ENCODE data around the gene MACO1. TPM values are rescaled to one million over a fixed set of nuclear protein-coding genes. Genes with fewer than 3 reads are reported as not detected.
A peak's percentile ranks its signal among the peaks of the same experiment; 100 is the strongest.
"Not testable (repeated sequence)": the region's sequence is repeated elsewhere in the genome, so short reads cannot be mapped to it uniquely, and the experiment has no call there.

MACO1 gene
- total RNA-seq, 1 donor from 2014 or later: 31.5 TPM

- H3K27ac Mint-ChIP-seq: peak overlapping the region; percentile 73
- H3K27me3 Mint-ChIP-seq: no peaks in the 10 kb centered on the region
- TF ChIP-seq, protein P1, sequence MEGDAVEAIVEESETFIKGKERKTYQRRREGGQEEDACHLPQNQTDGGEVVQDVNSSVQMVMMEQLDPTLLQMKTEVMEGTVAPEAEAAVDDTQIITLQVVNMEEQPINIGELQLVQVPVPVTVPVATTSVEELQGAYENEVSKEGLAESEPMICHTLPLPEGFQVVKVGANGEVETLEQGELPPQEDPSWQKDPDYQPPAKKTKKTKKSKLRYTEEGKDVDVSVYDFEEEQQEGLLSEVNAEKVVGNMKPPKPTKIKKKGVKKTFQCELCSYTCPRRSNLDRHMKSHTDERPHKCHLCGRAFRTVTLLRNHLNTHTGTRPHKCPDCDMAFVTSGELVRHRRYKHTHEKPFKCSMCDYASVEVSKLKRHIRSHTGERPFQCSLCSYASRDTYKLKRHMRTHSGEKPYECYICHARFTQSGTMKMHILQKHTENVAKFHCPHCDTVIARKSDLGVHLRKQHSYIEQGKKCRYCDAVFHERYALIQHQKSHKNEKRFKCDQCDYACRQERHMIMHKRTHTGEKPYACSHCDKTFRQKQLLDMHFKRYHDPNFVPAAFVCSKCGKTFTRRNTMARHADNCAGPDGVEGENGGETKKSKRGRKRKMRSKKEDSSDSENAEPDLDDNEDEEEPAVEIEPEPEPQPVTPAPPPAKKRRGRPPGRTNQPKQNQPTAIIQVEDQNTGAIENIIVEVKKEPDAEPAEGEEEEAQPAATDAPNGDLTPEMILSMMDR (IDR thresholded peaks at IDR 0.05; ENCODE audit: unreplicated experiment): peak; percentile 62
- no peaks in the 10 kb centered on the region for H3K9me3 Mint-ChIP-seq (ENCODE audit: low read depth)
- peaks cover 10% of the 10 kb centered on the region for H3K36me3 Mint-ChIP-seq (ENCODE audit: insufficient read depth)
- H3K4me1 Mint-ChIP-seq (ENCODE audit: low read depth): peaks cover 4% of the 10 kb centered on the region
- H3K4me3 Mint-ChIP-seq (ENCODE audit: low read depth): no peak overlapping the region
- DNase-seq (ENCODE audit: low spot score, unreplicated experiment): no peak
Observed at GRCh38 chr1:25503551-25504426, 73.1 kb downstream of the MACO1 start.

DNA sequence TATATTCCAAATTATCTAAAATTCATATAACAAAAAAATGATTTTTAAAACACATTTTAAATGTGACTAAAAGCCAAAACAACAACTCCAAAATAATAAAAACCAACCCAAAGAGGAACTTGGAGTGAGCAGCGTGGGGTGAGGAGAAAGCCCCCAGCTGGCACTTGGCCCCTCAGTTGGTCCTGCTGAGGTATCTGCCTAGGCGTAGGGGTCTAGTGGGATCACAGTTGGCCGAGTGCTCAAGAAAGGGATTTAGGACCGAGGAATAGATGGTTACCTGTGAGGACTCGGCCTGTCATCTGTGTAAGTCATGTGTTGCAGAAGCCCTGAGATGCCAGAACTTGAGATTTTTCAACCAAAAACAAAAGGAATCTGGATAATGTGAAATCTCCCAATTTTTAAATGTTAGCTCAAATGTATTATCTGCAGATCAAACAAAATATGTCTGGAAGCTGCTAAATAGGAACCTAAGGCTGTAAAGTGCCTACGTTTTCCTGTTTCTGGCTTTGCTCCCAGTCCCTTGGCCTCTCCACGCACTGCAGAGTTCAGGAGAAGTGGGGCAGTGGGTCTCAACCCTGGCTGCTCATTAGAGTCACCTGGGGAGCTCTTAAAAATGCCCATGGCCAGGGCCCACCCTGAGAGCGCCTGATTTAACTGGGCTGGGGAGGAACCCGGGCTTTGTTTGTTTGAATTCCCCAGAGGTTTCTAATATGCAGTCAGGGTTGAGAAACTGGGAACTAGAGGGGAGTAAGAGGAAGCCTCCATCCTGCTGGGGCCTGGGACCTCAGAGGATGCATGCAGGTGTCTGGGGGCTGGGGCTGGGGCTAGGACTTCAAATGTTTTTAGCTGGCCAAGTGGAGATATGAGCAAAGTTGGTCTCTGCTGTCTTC, 74.3 kb downstream of the MACO1 start:
- peaks cover 4% of the 10 kb centered on the region for H3K4me1 Mint-ChIP-seq (ENCODE audit: low read depth)
- H3K27me3 Mint-ChIP-seq: no peaks in the 10 kb centered on the region
- no peak overlapping the region for H3K4me3 Mint-ChIP-seq (ENCODE audit: low read depth)
- H3K9me3 Mint-ChIP-seq (ENCODE audit: low read depth): no peaks in the 10 kb centered on the region
- H3K27ac Mint-ChIP-seq: no peak overlapping the region
- peaks cover 9% of the 10 kb centered on the region for H3K36me3 Mint-ChIP-seq (ENCODE audit: insufficient read depth)
- DNase-seq (ENCODE audit: low spot score, unreplicated experiment): no peak
- TF ChIP-seq, protein P1 (IDR thresholded peaks at IDR 0.05; ENCODE audit: unreplicated experiment): no peak

DNA sequence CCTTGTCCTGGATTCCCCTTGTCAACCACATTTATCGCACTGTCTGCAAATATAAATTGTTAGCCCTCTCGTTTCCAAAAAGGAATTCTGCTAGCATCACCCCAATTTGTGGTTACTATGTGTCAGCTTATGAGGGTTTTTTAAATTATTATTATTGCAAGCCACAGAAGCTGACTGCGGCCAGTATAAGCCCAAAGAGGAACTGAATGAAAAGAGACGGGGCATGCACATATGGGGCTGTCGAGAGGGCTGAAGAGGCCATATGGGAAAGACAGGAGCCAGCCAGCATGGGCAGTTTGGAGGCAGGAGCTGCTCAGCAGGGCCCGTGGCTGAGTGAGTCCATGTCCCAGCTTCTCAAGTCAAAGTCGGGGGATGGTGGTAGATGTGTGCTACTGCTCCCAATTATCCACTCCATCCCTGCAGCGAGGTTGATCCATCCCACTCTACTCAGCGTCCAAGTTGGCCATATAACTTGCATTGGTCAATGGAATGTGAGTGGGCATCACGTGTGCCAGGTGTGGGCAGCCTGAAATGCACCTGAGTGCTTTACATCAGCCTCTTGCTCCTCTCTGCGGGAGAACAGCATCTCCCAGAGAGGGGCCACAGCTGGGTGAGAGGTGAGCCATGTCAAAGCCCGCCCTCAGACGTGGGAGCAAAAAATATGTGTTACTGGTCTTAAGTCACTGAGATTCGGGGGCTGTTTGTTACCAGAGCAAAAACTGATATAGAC, 75.1 kb downstream of the MACO1 start:
- Mint-ChIP-seq H3K36me3 (ENCODE audit: insufficient read depth) (peaks cover 7% of the 10 kb centered on the region), H3K9me3 (ENCODE audit: low read depth) (no peaks in the 10 kb centered on the region), H3K27ac (peak overlapping the region; percentile 94), H3K4me1 (ENCODE audit: low read depth) (peaks cover 4% of the 10 kb centered on the region), H3K27me3 (no peaks in the 10 kb centered on the region), H3K4me3 (ENCODE audit: low read depth) (peak overlapping the region; percentile 73)
- no peak for DNase-seq (ENCODE audit: low spot score, unreplicated experiment)
- TF ChIP-seq, protein P1 (IDR thresholded peaks at IDR 0.05; ENCODE audit: unreplicated experiment): no peak

DNA sequence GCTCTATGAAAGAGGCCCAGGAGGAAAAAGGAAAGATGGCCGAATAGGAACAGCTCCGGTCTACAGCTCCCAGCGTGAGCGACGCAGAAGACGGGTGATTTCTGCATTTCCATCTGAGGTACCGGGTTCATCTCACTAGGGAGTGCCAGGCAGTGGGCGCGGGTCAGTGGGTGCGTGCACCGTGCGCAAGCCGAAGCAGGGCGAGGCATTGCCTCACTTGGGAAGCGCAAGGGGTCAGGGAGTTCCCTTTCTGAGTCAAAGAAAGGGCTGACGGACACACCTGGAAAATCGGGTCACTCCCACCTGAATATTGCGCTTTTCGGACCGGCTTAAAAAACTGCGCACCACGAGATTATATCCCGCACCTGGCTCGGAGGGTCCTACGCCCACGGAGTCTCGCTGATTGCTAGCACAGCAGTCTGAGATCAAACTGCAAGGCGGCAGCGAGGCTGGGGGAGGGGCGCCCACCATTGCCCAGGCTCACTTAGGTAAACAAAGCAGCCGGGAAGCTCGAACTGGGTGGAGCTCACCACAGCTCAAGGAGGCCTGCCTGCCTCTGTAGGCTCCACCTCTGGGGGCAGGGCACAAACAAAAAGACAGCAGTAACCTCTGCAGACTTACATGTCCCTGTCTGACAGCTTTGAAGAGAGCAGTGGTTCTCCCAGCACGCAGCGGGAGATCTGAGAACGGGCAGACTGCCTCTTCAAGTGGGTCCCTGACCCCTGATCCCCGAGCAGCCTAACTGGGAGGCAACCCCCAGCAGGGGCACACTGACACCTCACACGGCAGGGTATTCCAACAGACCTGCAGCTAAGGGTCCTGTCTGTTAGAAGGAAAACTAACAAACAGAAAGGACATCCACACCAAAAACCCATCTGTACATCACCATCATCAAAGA, 76.1 kb downstream of the MACO1 start:
- H3K4me3 Mint-ChIP-seq (ENCODE audit: low read depth): peak overlapping the region; percentile 73
- not testable (repeated sequence) for H3K27me3 Mint-ChIP-seq; DNase-seq (ENCODE audit: low spot score, unreplicated experiment); H3K36me3 Mint-ChIP-seq (ENCODE audit: insufficient read depth); H3K9me3 Mint-ChIP-seq (ENCODE audit: low read depth); H3K4me1 Mint-ChIP-seq (ENCODE audit: low read depth)
- peak overlapping the region; percentile 94 for H3K27ac Mint-ChIP-seq

DNA sequence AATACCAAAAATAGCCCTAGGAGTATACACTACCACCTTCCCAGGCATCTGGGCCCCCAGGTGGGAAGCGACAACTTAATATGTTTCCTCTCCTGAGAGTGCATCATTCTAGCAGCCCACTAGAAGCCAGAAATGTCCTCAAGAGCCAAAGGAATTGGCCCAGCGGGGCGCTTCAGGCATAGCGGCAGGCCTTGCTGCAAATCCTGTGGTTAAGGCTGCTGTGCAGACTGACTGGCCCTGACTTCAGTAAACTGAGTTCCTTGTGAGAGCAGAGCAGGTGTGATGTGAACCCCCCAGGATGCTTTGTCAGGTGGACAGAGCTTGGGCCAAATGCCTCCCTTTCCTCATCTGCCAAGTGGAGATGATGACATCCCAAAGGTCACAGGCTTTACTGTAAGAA, 83.0 kb downstream of the MACO1 start:
- H3K36me3 Mint-ChIP-seq (ENCODE audit: insufficient read depth): no peaks in the 10 kb centered on the region
- no peak overlapping the region for H3K4me3 Mint-ChIP-seq (ENCODE audit: low read depth)
- H3K4me1 Mint-ChIP-seq (ENCODE audit: low read depth): no peaks in the 10 kb centered on the region
- no peak for DNase-seq (ENCODE audit: low spot score, unreplicated experiment)
- H3K9me3 Mint-ChIP-seq (ENCODE audit: low read depth): no peaks in the 10 kb centered on the region
- no peaks in the 10 kb centered on the region for H3K27me3 Mint-ChIP-seq
- H3K27ac Mint-ChIP-seq: no peak overlapping the region
- TF ChIP-seq, protein P1 (IDR thresholded peaks at IDR 0.05; ENCODE audit: unreplicated experiment): no peak

All from progenitor cell of endocrine pancreas (in vitro differentiated cells).